Ovary (tissue), 9 donors: Measurements from ENCODE around the gene WDR93. TPM values are rescaled to one million over a fixed set of nuclear protein-coding genes. Genes with fewer than 3 reads are reported as not detected.

ENCODE experiments used
- DNase-seq, 5 donors: peaks; one replicate each; pipeline ENCODE4 v3.0.0-alpha.2; 2019 to 2020
- H3K27ac ChIP-seq, 2 donors: fragments of 200-600 bp; one replicate each; pipeline versions ENCODE4 v1.5.1 to v1.8.0; 2019 to 2022
- H3K27me3 ChIP-seq: fragments of 200-600 bp; one replicate; pipeline ENCODE4 v1.8.0; 2022
- H3K36me3 ChIP-seq: fragments of 200-600 bp; sonication (generic); one replicate; pipeline ENCODE4 v1.5.1; 2019
- H3K4me1 ChIP-seq: one replicate; pipeline ENCODE4 v1.8.1; 2013; ENCODE audit warnings: mild to moderate bottlenecking, moderate library complexity; ENCODE audit not compliant: insufficient read depth
- H3K4me3 ChIP-seq: fragments of 200-600 bp; sonication (generic); one replicate; pipeline ENCODE4 v1.5.1; 2017
- H3K9me3 ChIP-seq, 2 donors: fragments of 200-600 bp in 1 of 2; sonication (generic) in 1 of 2; one replicate each; pipeline versions ENCODE4 v1.5.1 to v1.8.1; 2013 to 2019; ENCODE audit warnings: mild to moderate bottlenecking in 1 of 2, moderate library complexity in 1 of 2
- EP300 ChIP-seq: sonication (generic); formaldehyde crosslinking; IDR thresholded peaks from one replicate; pipeline ENCODE4 v1.6.1; 2017; ENCODE audit warnings: antibody characterized with exemption
- POLR2A ChIP-seq: fragments of 450-650 bp; IDR thresholded peaks from one replicate; pipeline ENCODE4 v1.6.1; 2017; ENCODE audit warnings: antibody characterized with exemption, mild to moderate bottlenecking, moderate library complexity
- WGBS, 3 donors: extraction: QIAGEN DNeasy Blood & Tissue Kit in 1 of 3; methylation state at CpG; one replicate each; pipeline versions ENCODE4 v1.1.5 to v1.1.7; 2013 to 2017; 5-methylcytosine and 5-hydroxymethylcytosine counted together
- intact Hi-C, 4 donors: fragments of 100-400 bp; cut with DNase I; formaldehyde crosslinking; loops; one replicate each; pipeline versions ENCODE4 v1.11.0 to v1.15.1; 2022 to 2023
- polyA plus RNA-seq, 2 donors: library from polyadenylated mRNA; stranded (reverse); fragments of 200-250 nt in 1 of 2; fragments of 350-450 nt in 1 of 2; fragmentation: Illumina TruSeq in 1 of 2; extraction: RNeasy Lipid Tissue Mini Kit (QIAGEN cat#74804) in 1 of 2; gene quantifications; one replicate each; pipeline ENCODE4 v1.2.3, GENCODE V29; 2013 to 2014
- total RNA-seq, 7 donors: library from RNA; depleted of rRNA in 2 of 7; stranded (reverse); fragments of >200 nt in 2 of 7; fragmentation: NEBNext Ultra II Directional in 3 of 7; extraction: Animal tissue kit (Norgen Biotek cat#: 25700) in 3 of 7; gene quantifications; one replicate each; pipeline versions ENCODE4 v1.1.0 to v1.2.4, GENCODE V29; 2016 to 2023
- TF ChIP-seq, protein P1 (sequence below), 3 donors: fragments of 450-650 bp in 2 of 3; fragments of 200-600 bp in 1 of 3; IDR thresholded peaks; one replicate each; pipeline versions ENCODE4 v1.5.1 to v1.8.0; 2016 to 2022; ENCODE audit warnings: antibody characterized with exemption in 3 of 3, mild to moderate bottlenecking in 1 of 3
- donor health status: DM: no; HTN: no; CAD: no; lungs with moderate emphysema.
- donor health status: DM: no; HTN: no; CAD: no.
- donor health status: Bipolar disorder and iron deficiency.
- donor health status: DM: yes; HTN: yes; CAD: no.
- donor health status: DM: no; HTN: no; CAD: no.
- donor health status: DM: yes; HTN: yes; CAD: no.

Gene WDR93
- total and polyA plus RNA-seq, 9 donors, result 0.23 to 3.2 (median 0.46) TPM; not detected in 1

DNA sequence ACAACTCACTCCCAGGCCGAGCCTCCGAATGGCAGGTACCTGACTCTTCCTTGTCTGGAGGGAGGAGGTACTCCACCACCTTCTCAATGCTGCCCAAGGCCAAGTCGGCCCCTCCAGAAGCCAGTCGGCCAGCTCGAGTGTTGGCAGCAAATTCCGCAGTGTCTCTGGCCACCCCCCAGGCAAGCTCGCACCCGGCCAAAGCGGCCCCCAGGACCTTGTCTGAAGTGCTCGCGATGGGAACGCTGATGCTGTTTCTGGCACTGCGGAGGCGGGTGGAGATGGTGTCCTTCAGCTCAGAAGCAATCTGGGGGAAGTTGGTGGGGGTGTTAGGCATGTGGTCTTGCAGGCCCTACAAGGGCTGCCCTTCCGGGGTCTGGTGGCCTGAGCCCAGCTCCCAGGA lies 20.7 kb upstream of the WDR93 start:
- Histone ChIP-seq H3K27me3 (no peaks in the 10 kb centered on the region), H3K9me3 (no peaks in the 10 kb centered on the region), H3K36me3 (no peaks in the 10 kb centered on the region), H3K4me3 (no peak overlapping the region), H3K27ac (no peak overlapping the region), H3K4me1 (peaks cover 11% of the 10 kb centered on the region)
- no peak for DNase-seq
- WGBS, 3 donors, result 86 to 89% (median 86%) methylated on average over 15 of the region's 15 CpGs
- intact Hi-C loops, result no loop called here
- TF ChIP-seq POLR2A (no peak), EP300 (no peak)
- TF ChIP-seq, protein P1, sequence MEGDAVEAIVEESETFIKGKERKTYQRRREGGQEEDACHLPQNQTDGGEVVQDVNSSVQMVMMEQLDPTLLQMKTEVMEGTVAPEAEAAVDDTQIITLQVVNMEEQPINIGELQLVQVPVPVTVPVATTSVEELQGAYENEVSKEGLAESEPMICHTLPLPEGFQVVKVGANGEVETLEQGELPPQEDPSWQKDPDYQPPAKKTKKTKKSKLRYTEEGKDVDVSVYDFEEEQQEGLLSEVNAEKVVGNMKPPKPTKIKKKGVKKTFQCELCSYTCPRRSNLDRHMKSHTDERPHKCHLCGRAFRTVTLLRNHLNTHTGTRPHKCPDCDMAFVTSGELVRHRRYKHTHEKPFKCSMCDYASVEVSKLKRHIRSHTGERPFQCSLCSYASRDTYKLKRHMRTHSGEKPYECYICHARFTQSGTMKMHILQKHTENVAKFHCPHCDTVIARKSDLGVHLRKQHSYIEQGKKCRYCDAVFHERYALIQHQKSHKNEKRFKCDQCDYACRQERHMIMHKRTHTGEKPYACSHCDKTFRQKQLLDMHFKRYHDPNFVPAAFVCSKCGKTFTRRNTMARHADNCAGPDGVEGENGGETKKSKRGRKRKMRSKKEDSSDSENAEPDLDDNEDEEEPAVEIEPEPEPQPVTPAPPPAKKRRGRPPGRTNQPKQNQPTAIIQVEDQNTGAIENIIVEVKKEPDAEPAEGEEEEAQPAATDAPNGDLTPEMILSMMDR (IDR thresholded peaks at IDR 0.05), result no peak

DNA sequence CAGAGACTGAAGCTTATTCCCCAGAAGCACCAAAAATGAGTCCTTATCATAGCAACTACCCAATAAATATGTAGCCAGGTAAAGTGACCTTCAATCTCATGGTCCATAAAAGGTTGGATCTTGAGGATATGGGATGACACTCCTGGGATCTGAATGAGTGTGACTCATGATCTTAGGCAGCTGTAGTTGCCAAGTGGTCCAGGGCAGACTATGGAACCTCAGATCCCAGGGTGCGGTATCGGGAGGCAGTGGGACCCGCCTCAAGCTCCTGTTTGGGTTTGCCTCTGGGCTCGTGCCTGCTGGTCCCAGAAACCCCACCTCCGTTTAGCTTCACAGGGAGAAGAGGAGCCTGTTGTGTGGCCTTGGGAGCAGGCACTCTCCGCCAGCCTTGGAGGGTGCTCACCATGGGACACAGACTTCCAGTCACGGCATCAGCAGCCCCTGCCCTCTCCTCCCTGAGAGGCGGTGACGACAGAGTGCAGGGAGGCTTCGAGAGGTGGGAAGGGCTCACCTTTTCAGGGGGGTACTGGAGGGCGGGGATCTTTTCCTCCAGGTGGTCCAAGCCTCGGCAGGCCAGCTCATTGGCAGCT lies 19.5 kb upstream of the WDR93 start:
- Histone ChIP-seq H3K9me3 (no peaks in the 10 kb centered on the region), H3K4me1 (peaks cover 8% of the 10 kb centered on the region), H3K36me3 (no peaks in the 10 kb centered on the region), H3K27ac (no peak overlapping the region), H3K4me3 (no peak overlapping the region), H3K27me3 (no peaks in the 10 kb centered on the region)
- WGBS, 3 donors, result 76 to 88% (median 86%) methylated on average over 12 of the region's 12 CpGs
- TF ChIP-seq, protein P1 (IDR thresholded peaks at IDR 0.05), result no peak
- TF ChIP-seq EP300 (no peak), POLR2A (no peak)
- peak in 1 of 5 donors; percentile 14 for DNase-seq
- intact Hi-C loops, result no loop called here

DNA sequence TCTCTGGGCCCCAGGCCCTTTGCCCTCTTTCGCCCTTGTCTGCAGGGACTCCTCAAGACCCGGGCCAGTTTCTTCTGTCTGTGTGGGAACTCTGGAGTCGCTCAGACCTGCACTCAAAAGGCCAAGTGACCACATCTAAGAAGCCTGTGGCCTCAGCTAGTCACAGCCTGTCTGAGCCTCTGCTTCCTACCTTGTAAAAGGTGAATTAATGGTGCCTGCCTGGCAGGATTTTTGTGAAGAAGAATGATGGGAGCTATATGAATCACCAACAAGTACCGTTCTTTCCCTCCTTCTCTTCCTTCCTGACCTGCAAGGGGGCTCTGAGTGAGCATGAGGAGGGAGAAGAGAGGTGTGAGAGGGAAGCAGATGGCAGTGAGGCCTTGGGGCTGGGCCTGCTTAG lies 18.9 kb upstream of the WDR93 start:
- H3K9me3 ChIP-seq, result no peaks in the 10 kb centered on the region
- peak overlapping the region in 1 of 2 donors; percentile 35 for H3K27ac ChIP-seq
- no peak for TF ChIP-seq POLR2A
- TF ChIP-seq, protein P1 (IDR thresholded peaks at IDR 0.05), result no peak
- TF ChIP-seq EP300, result no peak
- peaks cover 8% of the 10 kb centered on the region for H3K4me1 ChIP-seq
- peak in 1 of 5 donors; percentile 12 for DNase-seq
- H3K4me3 ChIP-seq, result no peak overlapping the region
- 56 to 62% (median 61%) methylated on average over 4 of the region's 4 CpGs for WGBS, 3 donors
- no peaks in the 10 kb centered on the region for H3K27me3 ChIP-seq
- H3K36me3 ChIP-seq, result no peaks in the 10 kb centered on the region
- intact Hi-C loops, result no loop called here

DNA sequence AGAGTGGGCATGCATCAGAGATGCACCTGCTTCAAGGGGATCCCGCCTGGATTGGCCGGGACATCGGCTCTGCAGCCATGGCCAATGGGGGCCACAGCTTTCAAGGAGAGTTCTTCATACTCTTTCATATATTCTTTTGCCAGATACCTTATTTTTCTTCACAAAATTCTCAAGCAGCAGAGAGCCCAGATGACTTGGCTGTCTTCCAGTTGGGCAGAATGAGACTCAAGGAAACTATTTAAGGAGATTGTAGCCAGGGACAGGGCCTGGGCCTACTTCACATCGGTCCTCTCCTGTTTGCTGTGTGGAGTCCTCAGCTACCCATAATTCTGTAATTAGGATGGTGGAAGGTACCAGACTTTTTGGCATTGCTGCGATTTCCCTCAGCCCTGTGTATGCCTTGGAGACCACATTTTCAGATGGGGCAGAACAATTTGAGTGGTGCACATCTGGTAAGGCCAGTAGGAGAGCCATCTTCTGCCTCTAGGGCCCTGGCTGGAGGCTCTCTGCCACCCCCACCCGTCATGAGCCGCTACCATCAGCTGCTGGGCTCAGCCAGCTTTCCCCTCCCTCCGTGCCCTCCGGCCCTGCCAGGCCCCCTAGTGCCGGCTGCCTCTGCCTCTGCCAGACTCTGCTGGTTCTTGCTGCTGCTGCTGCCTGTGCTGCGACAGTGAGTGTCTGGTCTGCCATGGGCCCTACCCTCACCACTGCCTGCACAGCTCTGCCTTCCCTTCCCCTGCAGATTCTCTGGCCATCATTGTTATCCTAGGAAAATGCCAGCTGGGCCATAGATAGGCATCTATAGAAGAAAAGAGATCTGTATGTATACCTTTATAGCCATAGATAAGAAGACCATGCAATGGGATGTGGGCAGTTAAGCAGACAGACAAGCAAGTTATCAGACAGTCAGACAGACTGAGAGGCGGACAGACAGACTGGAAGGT lies 18.1 kb upstream of the WDR93 start:
- WGBS, 3 donors, result 79 to 83% (median 80%) methylated on average over 12 of the region's 12 CpGs
- peak overlapping the region in 1 of 2 donors; percentile 35 for H3K27ac ChIP-seq
- DNase-seq, result peak in 3 of 5 donors; percentile 64 to 69 (median 67)

More for the DNA sequence above, 18.1 kb upstream of the WDR93 start:
- Histone ChIP-seq H3K9me3 (no peaks in the 10 kb centered on the region), H3K27me3 (no peaks in the 10 kb centered on the region), H3K4me3 (no peak overlapping the region), H3K4me1 (peaks cover 8% of the 10 kb centered on the region), H3K36me3 (no peaks in the 10 kb centered on the region)
- intact Hi-C loops, result no loop called here
- TF ChIP-seq EP300 (no peak), POLR2A (no peak)
- TF ChIP-seq, protein P1 (IDR thresholded peaks at IDR 0.05), result no peak
